C4-2B (cell line): ENCODE data around the gene THRAP3.

ENCODE experiments used
- H3K27ac ChIP-seq: fragments of 450-650 bp; 2 replicates; pipeline ENCODE4 v1.5.1; 2017
- CTCF ChIP-seq: fragments of 450-650 bp; conservative IDR thresholded peaks from 2 replicates; pipeline ENCODE4 v1.5.1; 2017; ENCODE audit warnings: mild to moderate bottlenecking
- ZFX ChIP-seq: fragments of 450-650 bp; IDR thresholded peaks from 2 replicates; pipeline ENCODE4 v1.6.1; 2017

Gene THRAP3

GRCh38 chr1:36352125-36352909 lies 128.1 kb downstream of the THRAP3 start:
- H3K27ac ChIP-seq: no peak overlapping the region
- TF ChIP-seq ZFX (no peak), CTCF (no peak)

- TF ChIP-seq CTCF (no peak), ZFX (no peak)
- no peak overlapping the region for H3K27ac ChIP-seq
Observed at GRCh38 chr1:36352910-36353878, 129.0 kb downstream of the THRAP3 start.

- H3K27ac ChIP-seq: no peak overlapping the region
- no peak for TF ChIP-seq CTCF
- TF ChIP-seq ZFX: no peak
Observed at GRCh38 chr1:36354486-36354885, 130.2 kb downstream of the THRAP3 start.
